Chondrocyte (in vitro differentiated cells): ENCODE results near the gene RAB3IL1. TPM values are rescaled to one million over a fixed set of nuclear protein-coding genes. Genes with fewer than 3 reads are reported as not detected.

Source experiments
- DNase-seq: peaks from one replicate; pipeline ENCODE4 v3.0.0; 2021; ENCODE audit warnings: mixed read lengths, low spot score
- H3K27ac Mint-ChIP-seq: one replicate; pipeline ENCODE4 v1.8.0; 2021; ENCODE audit warnings: mild to moderate bottlenecking, moderate library complexity, mixed read lengths; ENCODE audit not compliant: unreplicated experiment
- H3K27me3 Mint-ChIP-seq: 2 replicates; pipeline ENCODE4 v1.8.0; 2021; ENCODE audit warnings: low read depth, mixed read lengths
- H3K36me3 Mint-ChIP-seq: 2 replicates; pipeline ENCODE4 v1.8.0; 2021; ENCODE audit warnings: low read depth, mixed read lengths
- H3K4me1 Mint-ChIP-seq: 2 replicates; pipeline ENCODE4 v1.8.0; 2021; ENCODE audit warnings: low read depth, mild to moderate bottlenecking, mixed read lengths
- H3K4me3 Mint-ChIP-seq: one replicate; pipeline ENCODE4 v1.8.0; 2021; ENCODE audit warnings: mild to moderate bottlenecking, moderate library complexity, mixed read lengths; ENCODE audit not compliant: unreplicated experiment
- H3K9me3 Mint-ChIP-seq: 2 replicates; pipeline ENCODE4 v1.8.0; 2021; ENCODE audit warnings: low read depth, mixed read lengths
- total RNA-seq: library from RNA; stranded (reverse); gene quantifications from 3 replicates; pipeline ENCODE4 v1.2.1, GENCODE V29; 2021
- TF ChIP-seq, protein P1 (sequence below): fragments of 200-600 bp; sonication (generic); IDR thresholded peaks from 2 replicates; pipeline ENCODE4 v1.5.0; 2021; ENCODE audit warnings: antibody characterized with exemption, mild to moderate bottlenecking, moderate library complexity

RAB3IL1 gene
- total RNA-seq, 1 donor from 2014 or later: 24.7 TPM

DNA sequence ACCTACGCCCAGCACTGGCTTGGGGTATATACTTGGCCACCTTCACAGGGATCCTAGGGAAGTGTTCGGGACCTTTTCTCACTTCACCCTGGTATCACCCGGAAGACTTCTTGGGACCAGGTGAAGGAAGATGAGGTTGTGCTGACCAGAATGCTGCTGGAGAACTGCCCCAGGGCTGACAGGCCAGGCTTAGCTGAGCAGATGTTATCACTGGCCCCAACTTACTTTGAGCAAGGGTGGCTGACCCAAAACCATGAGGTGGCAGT, 45.6 kb upstream of the RAB3IL1 start:
- no peaks in the 10 kb centered on the region for H3K9me3 Mint-ChIP-seq
- no peak overlapping the region for H3K4me3 Mint-ChIP-seq
- TF ChIP-seq, protein P1, sequence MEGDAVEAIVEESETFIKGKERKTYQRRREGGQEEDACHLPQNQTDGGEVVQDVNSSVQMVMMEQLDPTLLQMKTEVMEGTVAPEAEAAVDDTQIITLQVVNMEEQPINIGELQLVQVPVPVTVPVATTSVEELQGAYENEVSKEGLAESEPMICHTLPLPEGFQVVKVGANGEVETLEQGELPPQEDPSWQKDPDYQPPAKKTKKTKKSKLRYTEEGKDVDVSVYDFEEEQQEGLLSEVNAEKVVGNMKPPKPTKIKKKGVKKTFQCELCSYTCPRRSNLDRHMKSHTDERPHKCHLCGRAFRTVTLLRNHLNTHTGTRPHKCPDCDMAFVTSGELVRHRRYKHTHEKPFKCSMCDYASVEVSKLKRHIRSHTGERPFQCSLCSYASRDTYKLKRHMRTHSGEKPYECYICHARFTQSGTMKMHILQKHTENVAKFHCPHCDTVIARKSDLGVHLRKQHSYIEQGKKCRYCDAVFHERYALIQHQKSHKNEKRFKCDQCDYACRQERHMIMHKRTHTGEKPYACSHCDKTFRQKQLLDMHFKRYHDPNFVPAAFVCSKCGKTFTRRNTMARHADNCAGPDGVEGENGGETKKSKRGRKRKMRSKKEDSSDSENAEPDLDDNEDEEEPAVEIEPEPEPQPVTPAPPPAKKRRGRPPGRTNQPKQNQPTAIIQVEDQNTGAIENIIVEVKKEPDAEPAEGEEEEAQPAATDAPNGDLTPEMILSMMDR: no peak
- DNase-seq: no peak
- peaks cover 30% of the 10 kb centered on the region for H3K36me3 Mint-ChIP-seq
- H3K4me1 Mint-ChIP-seq: peaks cover 50% of the 10 kb centered on the region
- H3K27me3 Mint-ChIP-seq: no peaks in the 10 kb centered on the region
- H3K27ac Mint-ChIP-seq: peak overlapping the region; percentile 87

GRCh38 chr11:61962213-61963015, 45.0 kb upstream of the RAB3IL1 start:
- Mint-ChIP-seq H3K27ac (peak overlapping the region; percentile 87), H3K9me3 (no peaks in the 10 kb centered on the region), H3K36me3 (peaks cover 30% of the 10 kb centered on the region), H3K4me1 (peaks cover 48% of the 10 kb centered on the region), H3K27me3 (no peaks in the 10 kb centered on the region), H3K4me3 (no peak overlapping the region)
- TF ChIP-seq, protein P1: no peak
- DNase-seq: no peak

DNA sequence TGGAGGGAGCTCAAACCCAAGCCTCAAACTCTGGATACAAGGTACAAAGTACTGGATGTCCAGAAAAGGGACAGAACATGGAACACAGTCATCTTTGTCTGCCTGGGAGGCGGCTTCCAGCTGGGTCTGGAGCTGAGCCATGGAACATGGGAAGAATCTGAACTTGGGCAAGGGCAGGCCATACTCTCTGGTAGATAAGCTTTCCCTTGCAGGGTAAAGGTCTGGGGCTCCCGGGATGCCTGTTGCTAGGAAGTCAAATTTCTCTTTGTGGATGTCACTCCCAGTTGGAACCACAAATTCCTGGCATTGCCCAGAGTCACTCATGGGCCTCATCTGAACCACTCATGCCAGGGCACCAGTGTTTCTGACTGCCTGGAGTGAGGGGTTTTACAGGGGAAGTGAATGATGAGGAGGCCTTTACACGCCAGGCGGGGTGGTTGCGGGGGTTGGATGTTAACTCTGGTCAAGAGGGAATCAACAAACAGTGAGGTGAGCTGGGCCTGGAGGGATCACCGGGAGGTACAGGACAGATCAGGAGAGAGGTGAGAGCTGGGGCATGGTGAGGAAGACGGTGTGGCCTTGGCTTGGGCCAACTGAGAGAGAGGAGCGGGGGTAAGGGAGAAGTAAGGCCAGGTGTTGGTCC, 44.3 kb upstream of the RAB3IL1 start:
- Mint-ChIP-seq H3K27me3 (no peaks in the 10 kb centered on the region), H3K4me1 (peaks cover 48% of the 10 kb centered on the region), H3K9me3 (no peaks in the 10 kb centered on the region), H3K4me3 (peak overlapping the region; percentile 3), H3K27ac (peak overlapping the region; percentile 87), H3K36me3 (peaks cover 30% of the 10 kb centered on the region)
- no peak for DNase-seq
- TF ChIP-seq, protein P1: no peak

DNA sequence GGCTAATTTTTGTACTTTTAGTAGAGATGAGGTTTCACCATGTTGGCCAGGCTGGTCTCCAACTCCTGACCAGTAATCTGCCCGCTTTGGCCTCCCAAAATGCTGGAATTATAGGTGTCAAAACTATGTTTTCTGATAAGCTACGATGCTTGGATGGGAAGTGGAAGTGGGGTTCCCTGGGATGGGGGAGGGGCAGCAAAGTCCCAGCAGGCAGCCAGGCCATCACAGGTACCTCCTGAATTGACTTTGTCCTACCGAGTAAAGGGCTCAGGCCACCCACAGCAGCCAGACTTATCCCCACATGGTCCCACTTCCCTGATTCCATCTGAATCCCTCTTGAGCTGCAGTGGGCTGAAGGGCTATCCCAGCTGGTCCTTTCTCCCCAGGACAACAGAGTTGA, 43.2 kb upstream of the RAB3IL1 start:
- DNase-seq: no peak
- H3K4me1 Mint-ChIP-seq: peaks cover 57% of the 10 kb centered on the region
- H3K36me3 Mint-ChIP-seq: peaks cover 22% of the 10 kb centered on the region
- H3K27ac Mint-ChIP-seq: no peak overlapping the region
- TF ChIP-seq, protein P1: no peak
- no peaks in the 10 kb centered on the region for H3K9me3 Mint-ChIP-seq
- no peaks in the 10 kb centered on the region for H3K27me3 Mint-ChIP-seq
- H3K4me3 Mint-ChIP-seq: no peak overlapping the region

GRCh38 chr11:61959678-61960077, 42.3 kb upstream of the RAB3IL1 start:
- TF ChIP-seq, protein P1: no peak
- no peaks in the 10 kb centered on the region for H3K27me3 Mint-ChIP-seq
- H3K36me3 Mint-ChIP-seq: peaks cover 14% of the 10 kb centered on the region
- peaks cover 54% of the 10 kb centered on the region for H3K4me1 Mint-ChIP-seq
- H3K27ac Mint-ChIP-seq: no peak overlapping the region
- H3K9me3 Mint-ChIP-seq: no peaks in the 10 kb centered on the region
- peak; percentile 13 for DNase-seq
- H3K4me3 Mint-ChIP-seq: no peak overlapping the region
